Measurements from ENCODE around the gene ZBTB18.

DNA sequence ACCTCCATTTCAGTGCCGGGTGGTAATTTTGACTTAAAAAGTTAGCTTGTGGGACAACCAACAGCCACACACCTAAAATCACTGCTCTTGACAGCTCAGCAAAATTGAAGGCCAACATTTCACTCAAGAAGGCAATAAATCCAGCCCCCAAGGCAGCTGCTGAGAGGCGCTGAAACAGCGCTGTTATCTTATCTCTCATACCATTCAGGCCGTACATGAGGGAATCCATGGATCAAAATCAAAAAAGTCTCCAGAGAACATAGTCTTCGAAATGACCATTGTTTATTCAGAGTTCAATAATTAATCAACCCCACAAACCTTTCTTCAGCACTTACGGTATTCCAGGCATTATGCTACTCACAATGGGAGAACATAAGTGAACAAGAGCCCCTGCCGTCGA is 38.5 kb downstream of the ZBTB18 start:
- TF ChIP-seq MXI1 (conservative IDR thresholded peaks at IDR 0.05; ENCODE audit: poor library complexity, severe bottlenecking), result no peak
- no peak for TF ChIP-seq CTCF (IDR thresholded peaks at IDR 0.05; ENCODE audit: poor library complexity, severe bottlenecking)
- TF ChIP-seq POLR2AphosphoS5 (IDR thresholded peaks at IDR 0.05), result no peak
- no peak for TF ChIP-seq EZH2 (IDR thresholded peaks at IDR 0.05; ENCODE audit: borderline replicate concordance, insufficient read depth, low read length, poor library complexity, severe bottlenecking)
- TF ChIP-seq, protein P1, sequence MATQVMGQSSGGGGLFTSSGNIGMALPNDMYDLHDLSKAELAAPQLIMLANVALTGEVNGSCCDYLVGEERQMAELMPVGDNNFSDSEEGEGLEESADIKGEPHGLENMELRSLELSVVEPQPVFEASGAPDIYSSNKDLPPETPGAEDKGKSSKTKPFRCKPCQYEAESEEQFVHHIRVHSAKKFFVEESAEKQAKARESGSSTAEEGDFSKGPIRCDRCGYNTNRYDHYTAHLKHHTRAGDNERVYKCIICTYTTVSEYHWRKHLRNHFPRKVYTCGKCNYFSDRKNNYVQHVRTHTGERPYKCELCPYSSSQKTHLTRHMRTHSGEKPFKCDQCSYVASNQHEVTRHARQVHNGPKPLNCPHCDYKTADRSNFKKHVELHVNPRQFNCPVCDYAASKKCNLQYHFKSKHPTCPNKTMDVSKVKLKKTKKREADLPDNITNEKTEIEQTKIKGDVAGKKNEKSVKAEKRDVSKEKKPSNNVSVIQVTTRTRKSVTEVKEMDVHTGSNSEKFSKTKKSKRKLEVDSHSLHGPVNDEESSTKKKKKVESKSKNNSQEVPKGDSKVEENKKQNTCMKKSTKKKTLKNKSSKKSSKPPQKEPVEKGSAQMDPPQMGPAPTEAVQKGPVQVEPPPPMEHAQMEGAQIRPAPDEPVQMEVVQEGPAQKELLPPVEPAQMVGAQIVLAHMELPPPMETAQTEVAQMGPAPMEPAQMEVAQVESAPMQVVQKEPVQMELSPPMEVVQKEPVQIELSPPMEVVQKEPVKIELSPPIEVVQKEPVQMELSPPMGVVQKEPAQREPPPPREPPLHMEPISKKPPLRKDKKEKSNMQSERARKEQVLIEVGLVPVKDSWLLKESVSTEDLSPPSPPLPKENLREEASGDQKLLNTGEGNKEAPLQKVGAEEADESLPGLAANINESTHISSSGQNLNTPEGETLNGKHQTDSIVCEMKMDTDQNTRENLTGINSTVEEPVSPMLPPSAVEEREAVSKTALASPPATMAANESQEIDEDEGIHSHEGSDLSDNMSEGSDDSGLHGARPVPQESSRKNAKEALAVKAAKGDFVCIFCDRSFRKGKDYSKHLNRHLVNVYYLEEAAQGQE (IDR thresholded peaks at IDR 0.05; ENCODE audit: borderline replicate concordance), result no peak
- TF ChIP-seq RAD21 (conservative IDR thresholded peaks at IDR 0.05), result no peak
- TF ChIP-seq EP300 (conservative IDR thresholded peaks at IDR 0.05; ENCODE audit: poor library complexity, severe bottlenecking), result no peak
